OCI-LY3 (cell line): ENCODE data around the gene KL.

Experiments used
- EZH2phosphoT487 ChIP-seq: fragments of 200-600 bp; shearing (Covaris generic); IDR thresholded peaks from 2 replicates; pipeline ENCODE4 v1.6.1; 2018; ENCODE audit warnings: antibody characterized with exemption, mixed run types, low read depth
- TF ChIP-seq, protein P1 (sequence below): fragments of 200-600, 300-600 bp; sonication (generic); IDR thresholded peaks from 2 replicates; pipeline ENCODE4 v1.5.1; 2014; ENCODE audit warnings: antibody characterized with exemption, low read length, low read depth

DNA sequence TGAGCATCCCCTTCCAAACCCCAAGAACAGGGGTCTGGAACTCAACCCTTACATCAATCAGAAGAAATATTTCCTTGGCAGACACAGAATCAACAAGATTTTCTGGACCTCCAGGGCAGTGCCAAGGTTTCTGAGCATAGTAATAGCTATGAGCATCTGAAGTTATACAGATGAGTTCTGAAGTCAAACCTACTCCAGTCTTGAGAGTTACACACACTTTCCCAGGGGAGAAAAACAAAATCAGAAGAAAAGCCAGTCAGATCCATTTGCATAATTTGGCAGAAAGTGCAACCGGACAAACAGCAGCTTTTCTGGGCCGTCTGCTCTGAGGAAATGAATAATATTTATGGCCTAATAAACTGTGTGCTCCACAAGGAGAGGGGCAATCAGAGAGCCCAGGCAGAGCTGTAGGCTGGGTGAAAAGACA is 93.1 kb downstream of the KL start:
- TF ChIP-seq, protein P1, sequence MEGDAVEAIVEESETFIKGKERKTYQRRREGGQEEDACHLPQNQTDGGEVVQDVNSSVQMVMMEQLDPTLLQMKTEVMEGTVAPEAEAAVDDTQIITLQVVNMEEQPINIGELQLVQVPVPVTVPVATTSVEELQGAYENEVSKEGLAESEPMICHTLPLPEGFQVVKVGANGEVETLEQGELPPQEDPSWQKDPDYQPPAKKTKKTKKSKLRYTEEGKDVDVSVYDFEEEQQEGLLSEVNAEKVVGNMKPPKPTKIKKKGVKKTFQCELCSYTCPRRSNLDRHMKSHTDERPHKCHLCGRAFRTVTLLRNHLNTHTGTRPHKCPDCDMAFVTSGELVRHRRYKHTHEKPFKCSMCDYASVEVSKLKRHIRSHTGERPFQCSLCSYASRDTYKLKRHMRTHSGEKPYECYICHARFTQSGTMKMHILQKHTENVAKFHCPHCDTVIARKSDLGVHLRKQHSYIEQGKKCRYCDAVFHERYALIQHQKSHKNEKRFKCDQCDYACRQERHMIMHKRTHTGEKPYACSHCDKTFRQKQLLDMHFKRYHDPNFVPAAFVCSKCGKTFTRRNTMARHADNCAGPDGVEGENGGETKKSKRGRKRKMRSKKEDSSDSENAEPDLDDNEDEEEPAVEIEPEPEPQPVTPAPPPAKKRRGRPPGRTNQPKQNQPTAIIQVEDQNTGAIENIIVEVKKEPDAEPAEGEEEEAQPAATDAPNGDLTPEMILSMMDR = no peak
- no peak for TF ChIP-seq EZH2phosphoT487
